Sciatic nerve (tissue), 2 donors: ENCODE data around the gene PRM2. TPM values are rescaled to one million over a fixed set of nuclear protein-coding genes. Genes with fewer than 3 reads are reported as not detected.
A peak's percentile ranks its signal among the peaks of the same experiment; 100 is the strongest.
"Not testable (repeated sequence)": the region's sequence is repeated elsewhere in the genome, so short reads cannot be mapped to it uniquely, and the experiment has no call there.

Experiments used
- ATAC-seq: fragments of 200-7000 bp; cut with Tn5 transposase; one replicate; pipeline ENCODE4 v1.9.1; 2020; ENCODE audit warnings: mild to moderate bottlenecking, moderate library complexity
- DNase-seq: peaks from one replicate; pipeline ENCODE4 v3.0.0-alpha.2; 2020; ENCODE audit warnings: low spot score
- intact Hi-C: fragments of 100-400 bp; cut with DNase I; formaldehyde crosslinking; loops from one replicate; pipeline ENCODE4 v1.14.2; 2022
- total RNA-seq: library from RNA; stranded (reverse); fragmentation: NEBNext Ultra II Directional; extraction: Animal tissue kit (Norgen Biotek cat#: 25700); gene quantifications from one replicate; pipeline ENCODE4 v1.2.1, GENCODE V29; 2021
- donor health status: DM: no; HTN: no; CAD: no.
- donor health status: DM: no; HTN: no; CAD: no.

The PRM2 gene
- total RNA-seq, 1 donor from 2014 or later = not detected

DNA sequence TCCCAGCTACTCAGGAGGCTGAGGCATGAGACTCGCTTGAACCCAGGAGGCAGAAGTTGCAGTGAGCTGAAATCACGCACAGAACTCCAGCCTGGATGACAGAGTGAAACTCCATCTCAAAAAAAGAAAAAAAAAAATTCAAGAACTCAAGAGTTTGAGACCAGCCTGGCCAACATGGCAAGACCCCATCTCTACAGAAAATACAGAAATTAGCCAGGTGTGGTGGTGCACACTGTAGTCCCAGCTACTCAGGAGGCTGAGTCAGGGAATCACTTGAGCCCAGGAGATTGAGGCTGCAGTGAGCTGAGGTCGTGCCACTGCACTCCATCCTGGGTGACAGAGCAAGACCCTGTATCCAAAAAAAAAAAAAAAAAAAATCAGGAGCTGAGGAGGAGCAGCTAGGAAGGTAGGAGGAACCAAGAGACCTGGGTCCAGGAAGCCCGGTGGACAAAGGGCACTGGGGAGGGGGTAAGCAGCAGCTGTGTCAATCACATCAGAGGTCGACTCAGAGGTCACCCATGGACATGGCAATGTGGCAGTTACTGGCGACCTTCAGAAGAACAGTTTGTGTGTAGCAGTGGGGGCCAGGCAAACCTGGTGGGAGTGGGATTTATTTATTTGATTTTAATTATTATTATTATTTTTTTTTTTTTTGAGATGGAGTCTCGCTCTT is 15.9 kb upstream of the PRM2 start:
- intact Hi-C loops = no loop called here
- ATAC-seq = no peak
- DNase-seq = no peak

GRCh38 chr16:11291091-11291703 is 14.9 kb upstream of the PRM2 start:
- ATAC-seq (no peak), DNase-seq (no peak)
- intact Hi-C loops = no loop called here

DNA sequence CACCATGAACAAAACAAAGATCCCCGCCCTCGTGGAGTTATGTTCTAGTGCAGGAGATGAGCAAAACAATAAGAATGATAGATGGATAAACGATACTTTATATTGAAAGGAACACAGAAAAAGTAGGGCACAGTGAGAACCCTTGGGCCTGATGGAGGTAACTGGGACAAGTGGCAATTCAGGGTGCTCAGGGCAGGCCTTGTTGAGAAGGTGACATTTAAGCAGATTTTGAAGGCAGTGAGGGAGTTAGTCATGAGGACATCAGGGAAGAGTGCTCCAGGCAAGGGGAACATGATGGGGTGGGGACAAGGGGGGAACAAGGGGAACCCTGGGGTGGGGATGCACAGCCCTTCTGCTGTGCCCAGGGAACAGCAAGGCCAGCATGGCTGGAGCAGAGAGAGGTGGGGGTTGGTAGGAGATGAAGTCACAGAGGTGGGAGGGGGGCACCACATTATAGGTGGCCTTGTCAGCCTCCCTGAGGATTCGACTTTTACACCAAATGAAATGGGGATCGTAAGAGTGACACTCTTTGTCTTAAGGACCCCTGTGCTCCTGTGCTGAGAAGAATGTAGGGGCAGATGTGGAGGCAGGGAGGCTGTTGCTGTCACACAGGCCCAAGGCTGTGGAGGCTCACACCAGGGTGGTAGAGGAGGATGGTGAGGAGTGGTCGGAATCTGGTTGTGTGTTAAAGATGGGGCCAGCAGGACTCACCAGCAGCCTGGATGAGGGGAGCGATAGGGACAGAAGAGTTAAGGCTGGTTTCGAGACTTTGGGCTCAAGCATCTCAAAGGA is 14.0 kb upstream of the PRM2 start:
- intact Hi-C loops = no loop called here
- ATAC-seq (no peak), DNase-seq (no peak)

GRCh38 chr16:11289696-11290095 is 13.4 kb upstream of the PRM2 start:
- intact Hi-C loops, ATAC-seq, DNase-seq: not testable (repeated sequence)

- no peak for ATAC-seq
- intact Hi-C loops = no loop called here
- DNase-seq = no peak
These were observed 12.9 kb upstream of the PRM2 start for GRCh38 chr16:11289202-11289601.

DNA sequence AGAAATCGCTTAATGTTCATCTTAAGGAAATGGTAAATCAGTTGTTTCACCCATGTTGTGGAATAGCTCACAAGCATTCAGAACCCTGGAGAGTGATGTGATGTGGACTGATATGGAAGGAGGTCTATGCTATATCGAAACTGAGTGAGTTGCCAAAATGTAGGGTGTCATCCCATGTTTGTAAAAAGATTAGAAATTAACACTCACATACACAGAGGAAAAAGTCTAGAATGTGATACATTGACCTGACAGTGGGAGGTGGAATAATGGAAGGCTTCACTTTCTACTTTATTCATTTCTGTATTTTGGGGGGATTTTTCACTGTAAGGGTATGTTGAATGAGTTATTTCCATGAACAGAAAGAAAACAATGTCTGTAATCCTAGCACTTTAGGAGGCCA is 9.6 kb upstream of the PRM2 start:
- DNase-seq = no peak
- intact Hi-C loops = no loop called here
- no peak for ATAC-seq

DNA sequence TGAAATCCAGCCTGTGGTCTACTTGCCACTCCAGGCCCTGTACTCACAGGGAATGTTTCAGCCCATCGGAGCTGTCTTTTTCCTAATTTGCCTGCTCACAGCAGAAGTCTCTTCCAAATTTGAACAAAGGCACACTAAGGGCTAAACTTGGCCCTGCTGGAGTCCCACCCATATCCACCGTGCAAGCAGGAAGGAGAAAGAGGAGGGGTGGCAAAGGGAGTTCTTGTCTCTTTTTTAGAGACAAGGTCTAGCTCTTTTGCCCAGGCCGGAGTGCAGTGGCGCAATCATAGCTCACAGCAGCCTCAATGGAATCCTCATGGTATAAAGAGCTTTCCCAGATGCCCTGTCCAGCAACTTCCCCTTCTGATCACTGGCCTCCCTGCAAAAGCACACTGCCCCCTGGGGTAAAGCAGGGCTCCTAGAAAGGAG is 7.6 kb upstream of the PRM2 start:
- ATAC-seq (no peak), DNase-seq (no peak)
- intact Hi-C loops = no loop called here

- intact Hi-C loops = no loop called here
- ATAC-seq = no peak
These were observed 4.6 kb upstream of the PRM2 start, which contains the start of gene PRM1 for GRCh38 chr16:11280616-11281522. Gene PRM1, minus strand, starts transcription at chr16:11281330. Its CDS starts 92 bp downstream, at chr16:11281238.

DNA sequence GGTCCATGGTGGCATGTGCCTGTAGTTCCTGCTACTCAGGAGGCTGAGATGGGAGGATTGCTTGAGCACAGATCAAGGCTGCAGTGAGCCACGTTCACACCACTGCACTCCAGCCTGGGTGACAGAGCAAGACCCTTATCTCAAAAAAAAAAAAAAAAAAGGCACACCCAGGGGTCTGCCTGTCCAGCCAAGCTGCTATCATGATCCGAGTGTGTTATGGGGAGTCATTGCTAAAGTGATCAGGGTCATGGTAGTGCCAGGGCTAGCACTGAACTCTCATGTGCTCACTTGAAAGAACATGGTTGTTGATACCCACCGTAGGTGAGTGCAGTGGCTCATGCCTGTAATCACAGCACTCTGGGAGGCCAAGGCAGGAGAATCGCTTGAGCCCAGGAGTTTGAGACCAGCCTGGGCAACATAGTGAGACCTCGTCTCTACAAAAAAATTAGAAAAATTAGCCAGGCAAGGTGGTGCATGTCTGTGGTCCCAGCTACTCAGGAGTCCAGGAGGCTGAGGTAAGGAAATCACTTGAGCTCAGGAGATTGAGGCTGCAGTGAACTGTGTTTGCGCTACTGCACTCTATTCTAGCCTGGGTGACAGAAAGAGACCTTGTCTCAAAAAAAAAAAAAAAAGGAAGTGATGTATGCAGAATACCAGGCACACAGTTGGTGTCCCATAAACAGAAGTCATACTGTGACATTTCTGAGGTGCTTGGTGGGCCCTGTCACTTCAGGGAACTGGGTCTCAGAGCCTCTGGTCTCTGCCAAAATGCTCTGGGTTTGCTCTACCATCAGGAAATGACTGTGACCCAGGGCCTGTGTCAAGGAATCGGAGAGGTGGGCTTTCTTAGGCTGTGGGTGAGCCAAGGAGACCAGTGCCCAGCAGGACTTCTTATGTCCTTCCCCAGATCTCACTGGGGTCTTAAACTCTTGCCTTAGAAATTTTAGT is 2.7 kb upstream of the PRM2 start:
- no peak for DNase-seq
- intact Hi-C loops = no loop called here
- no peak for ATAC-seq

More at GRCh38 chr16:11280616-11281522, 4.6 kb upstream of the PRM2 start, which contains the start of gene PRM1:
- DNase-seq = no peak

- intact Hi-C loops = no loop called here
- no peak for ATAC-seq
These were observed 1.5 kb upstream of the PRM2 start for GRCh38 chr16:11277607-11278337.

DNA sequence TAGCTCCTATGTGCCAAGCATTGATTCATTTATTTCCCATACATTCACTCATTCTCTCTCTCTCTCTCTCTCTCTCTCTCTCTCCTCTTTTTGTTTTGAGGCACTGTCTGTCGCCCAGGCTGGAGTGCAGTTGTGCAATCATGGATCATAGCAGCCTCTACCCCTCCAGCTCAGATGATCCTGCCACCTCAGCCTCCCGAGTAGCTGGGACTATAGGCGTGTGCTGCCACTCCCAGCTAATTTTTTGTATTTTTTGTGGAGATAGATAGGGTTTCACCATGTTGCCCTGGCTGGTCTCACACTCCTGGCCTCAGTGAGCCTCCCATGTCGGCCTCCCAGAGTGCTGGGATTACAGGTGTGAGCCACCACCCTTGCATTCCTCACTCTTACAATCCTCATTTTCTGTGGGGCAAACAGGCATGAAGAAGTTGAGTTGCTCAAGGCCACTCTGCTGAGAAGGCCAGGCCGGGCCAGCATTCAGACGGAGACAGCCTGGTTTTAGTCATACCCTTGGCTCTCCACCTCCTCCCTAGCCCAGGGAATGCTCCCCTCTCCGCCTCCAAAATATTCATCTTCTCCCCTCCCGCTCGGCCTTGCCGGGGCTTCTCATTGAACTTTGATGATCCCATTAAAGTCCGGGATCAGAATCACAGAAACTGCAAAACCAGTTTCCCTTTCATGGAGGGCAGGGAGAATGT is 765 bp upstream of the PRM2 start:
- intact Hi-C loops = no loop called here
- no peak for DNase-seq
- no peak for ATAC-seq

More at GRCh38 chr16:11277607-11278337, 1.5 kb upstream of the PRM2 start:
- DNase-seq = no peak

- ATAC-seq (no peak), DNase-seq (no peak)
- intact Hi-C loops = no loop called here
These were observed 1.3 kb downstream of the PRM2 start for GRCh38 chr16:11274964-11275363.

GRCh38 chr16:11273721-11274324 is 2.5 kb downstream of the PRM2 start:
- peak; percentile 48 for ATAC-seq
- intact Hi-C loops = no loop called here
- no peak for DNase-seq

DNA sequence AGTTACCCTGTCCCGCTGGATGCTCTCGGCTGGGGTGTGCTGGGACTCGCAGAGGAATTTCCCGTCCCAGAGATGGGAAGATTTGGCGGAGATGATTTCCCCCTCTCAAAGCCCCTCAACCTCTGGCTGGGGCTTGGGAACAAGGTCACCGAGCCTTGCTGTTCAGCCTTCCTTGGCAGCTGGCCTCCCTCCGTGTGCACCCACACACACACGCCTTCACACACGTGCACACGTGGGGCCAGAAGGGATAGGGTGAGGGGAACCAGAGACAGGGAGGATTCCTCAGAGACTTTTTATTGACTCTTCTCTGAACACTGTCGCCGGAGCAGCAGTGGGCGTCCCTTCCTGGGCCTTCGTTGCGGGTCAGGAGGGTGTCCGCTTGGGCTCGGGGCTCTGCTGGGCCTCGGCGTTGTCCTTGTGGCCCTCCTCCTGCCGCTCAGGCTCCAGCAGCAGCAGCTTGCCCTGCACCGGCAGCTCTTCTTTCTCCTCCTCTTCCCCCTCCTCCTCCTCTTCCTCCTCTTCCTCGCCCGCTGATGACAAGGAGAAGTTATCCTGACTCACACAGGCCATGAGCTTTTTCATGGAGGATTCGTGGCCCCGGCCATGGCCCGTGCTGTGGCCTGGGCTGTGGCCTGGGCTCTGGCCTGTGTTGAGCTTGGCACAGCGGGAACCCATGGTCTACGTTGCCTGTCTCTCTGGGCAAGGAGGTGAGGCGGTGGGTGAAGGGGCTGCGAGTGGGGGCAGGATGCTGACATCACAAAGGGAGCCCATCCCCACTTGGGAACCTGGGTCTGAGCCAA is 3.2 kb downstream of the PRM2 start, which contains the start of gene PRM3:
PRM3 (minus strand) TSS at position 709 of the 800 bp plus-strand sequence; CDS start at position 675, 34 bp downstream.
- DNase-seq (no peak), ATAC-seq (no peak)
- intact Hi-C loops = no loop called here

GRCh38 chr16:11272484-11272883 is 3.8 kb downstream of the PRM2 start:
- peak; percentile 19 for ATAC-seq
- intact Hi-C loops = no loop called here

More at GRCh38 chr16:11272484-11272883, 3.8 kb downstream of the PRM2 start:
- DNase-seq = no peak
